GM12878 (cell line): Measurements from ENCODE around the gene BEND7.

Experiments used
- CEBPB ChIP-seq, 2 experiments: fragments of 150-350 bp in 1 of 2; IDR thresholded peaks; 2 replicates each; pipeline ENCODE4 v1.6.1; 2012 to 2014; ENCODE audit warnings: low read depth in 2 of 2, low read length in 2 of 2, borderline replicate concordance in 1 of 2, inconsistent platforms in 1 of 2
- CTCF ChIP-seq, 3 experiments: IDR thresholded peaks in 2 of 3; conservative IDR thresholded peaks in 1 of 3; 2 replicates each; pipeline ENCODE4 v1.5.1; 2011; ENCODE audit warnings: low read depth in 3 of 3, low read length in 3 of 3, mild to moderate bottlenecking in 3 of 3, control low read depth in 2 of 3, moderate library complexity in 2 of 3, inconsistent platforms in 1 of 3, mixed read lengths in 1 of 3; ENCODE audit not compliant: control insufficient read depth in 2 of 3, insufficient read depth in 1 of 3; ENCODE audit errors: extremely low read depth in 1 of 3
- FOXK2 ChIP-seq: fragments of 450-650 bp; IDR thresholded peaks from 2 replicates; pipeline ENCODE4 v1.6.1; 2017; ENCODE audit warnings: mild to moderate bottlenecking, moderate library complexity
- HDAC2 ChIP-seq: fragments of 200-600 bp; sonication (generic); IDR thresholded peaks from 2 replicates; pipeline ENCODE4 v1.6.1; 2017
- NFXL1 ChIP-seq: fragments of 450-650 bp; IDR thresholded peaks from 2 replicates; pipeline ENCODE4 v1.6.1; 2017; ENCODE audit warnings: antibody characterized with exemption, mild to moderate bottlenecking, borderline replicate concordance
- NR2C2 ChIP-seq: IDR thresholded peaks from 2 replicates; pipeline ENCODE4 v1.6.1; 2011; ENCODE audit warnings: borderline replicate concordance, low read depth; ENCODE audit not compliant: control insufficient read depth, insufficient read length
- POLR2AphosphoS2 ChIP-seq: IDR thresholded peaks from 2 replicates; pipeline ENCODE4 v1.6.1; 2011; ENCODE audit warnings: low read depth, mild to moderate bottlenecking, low read length, improper control_type of control experiment, moderate library complexity
- POLR2AphosphoS5 ChIP-seq: IDR thresholded peaks from 2 replicates; pipeline ENCODE4 v1.6.1; 2011; ENCODE audit warnings: mild to moderate bottlenecking, low read length, inconsistent platforms
- RAD21 ChIP-seq: IDR thresholded peaks from 2 replicates; pipeline ENCODE4 v1.6.1; 2011; ENCODE audit warnings: mild to moderate bottlenecking, low read depth, low read length, moderate library complexity; ENCODE audit not compliant: insufficient read depth
- RAD51 ChIP-seq: fragments of 450-650 bp; IDR thresholded peaks from 2 replicates; pipeline ENCODE4 v1.6.1; 2016; ENCODE audit warnings: moderate library complexity, mild to moderate bottlenecking, inconsistent platforms
- RCOR1 ChIP-seq: conservative IDR thresholded peaks from 2 replicates; pipeline ENCODE4 v1.6.1; 2012; ENCODE audit warnings: low read depth, low read length, improper control_type of control experiment
- SMC3 ChIP-seq: IDR thresholded peaks from 2 replicates; pipeline ENCODE4 v1.6.1; 2011; ENCODE audit warnings: low read length, improper control_type of control experiment, borderline replicate concordance
- SPI1 ChIP-seq: IDR thresholded peaks from 2 replicates; pipeline ENCODE4 v1.6.1; 2011; ENCODE audit warnings: low read depth, mild to moderate bottlenecking, low read length, moderate library complexity, borderline replicate concordance; ENCODE audit not compliant: insufficient read depth
- SRF ChIP-seq, 2 experiments: IDR thresholded peaks; 2 replicates each; pipeline ENCODE4 v1.6.1; 2011; ENCODE audit warnings: low read depth in 2 of 2, low read length in 2 of 2, mild to moderate bottlenecking in 1 of 2, moderate library complexity in 1 of 2

- TF ChIP-seq SMC3 (no peak), POLR2AphosphoS5 (no peak), SPI1 (no peak), CTCF (IDR thresholded peaks at IDR 0.05 in 2 of 3, conservative IDR thresholded peaks at IDR 0.05 in 1 of 3; ENCODE audit: control insufficient read depth in 2 of 3, extremely low read depth in 1 of 3, insufficient read depth in 1 of 3, low read depth in 3 of 3, low read length in 3 of 3) (no peak), SRF (IDR thresholded peaks at IDR 0.05; ENCODE audit: low read depth in 2 of 2, low read length in 2 of 2) (no peak), HDAC2 (no peak), RCOR1 (no peak), FOXK2 (no peak), RAD51 (no peak), RAD21 (no peak), NR2C2 (no peak), NFXL1 (no peak), CEBPB (IDR thresholded peaks at IDR 0.05; ENCODE audit: borderline replicate concordance in 1 of 2, low read depth in 2 of 2, low read length in 2 of 2) (no peak), POLR2AphosphoS2 (no peak)
Observed at GRCh38 chr10:13496931-13497330, 31.9 kb downstream of the BEND7 start.
